ENCODE measurements around the gene ATRNL1. TPM values are rescaled to one million over a fixed set of nuclear protein-coding genes. Genes with fewer than 3 reads are reported as not detected.

The ATRNL1 gene
- total RNA-seq, 2 donors from 2014 or later: 5.1 to 22.9 TPM

DNA sequence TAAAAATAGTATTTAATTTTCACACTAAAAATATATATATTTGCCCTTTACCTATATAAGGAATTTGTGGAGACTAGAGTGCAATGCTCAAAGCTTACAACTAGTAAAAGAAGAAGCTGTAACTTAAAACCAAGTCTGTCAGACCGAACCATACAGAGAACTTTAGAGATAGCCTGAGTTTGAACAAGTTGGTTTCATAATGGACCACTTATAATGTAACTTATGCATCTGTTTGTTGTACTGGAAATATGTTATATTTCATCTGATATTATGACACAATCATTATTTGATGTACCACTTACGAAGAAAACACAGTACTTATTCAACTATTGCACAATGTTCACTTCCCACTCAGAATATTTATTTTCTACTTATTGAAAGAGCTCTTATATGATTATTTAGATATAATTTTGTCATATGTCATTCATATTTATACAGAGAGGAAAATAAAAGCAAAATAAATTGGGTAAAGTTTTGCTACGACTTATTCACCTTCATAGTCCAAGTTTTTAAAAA is 462.8 kb downstream of the ATRNL1 start:
- Histone ChIP-seq H3K27me3 (replicated peaks; ENCODE audit: insufficient read depth) (no peaks in the 10 kb centered on the region), H3K36me3 (no peaks in the 10 kb centered on the region), H3K9me3 (no peaks in the 10 kb centered on the region), H3K4me1 (replicated peaks) (no peaks in the 10 kb centered on the region), H3K27ac (no peak overlapping the region), H3K4me3 (no peak overlapping the region)
- 57% methylated on average over 3 of the region's 3 CpGs for WGBS
- no peak for DNase-seq (ENCODE audit: low spot score)
- intact Hi-C loops (cut with DNase I): no loop called here
- TF ChIP-seq POLR2A (IDR thresholded peaks at IDR 0.05) (no peak), POLR2AphosphoS5 (IDR thresholded peaks at IDR 0.05) (no peak), CTCF (IDR thresholded peaks at IDR 0.05) (no peak)

- DNase-seq (ENCODE audit: low spot score): no peak
- no peaks in the 10 kb centered on the region for H3K9me3 ChIP-seq
- H3K27me3 ChIP-seq (replicated peaks; ENCODE audit: insufficient read depth): no peaks in the 10 kb centered on the region
- H3K4me3 ChIP-seq: no peak overlapping the region
- H3K36me3 ChIP-seq: no peaks in the 10 kb centered on the region
- intact Hi-C loops (cut with DNase I): no loop called here
- 63% methylated on average over 3 of the region's 3 CpGs for WGBS
- H3K27ac ChIP-seq: no peak overlapping the region
- no peak for TF ChIP-seq POLR2AphosphoS5 (IDR thresholded peaks at IDR 0.05)
- TF ChIP-seq POLR2A (IDR thresholded peaks at IDR 0.05): no peak
- TF ChIP-seq CTCF (IDR thresholded peaks at IDR 0.05): no peak
- H3K4me1 ChIP-seq (replicated peaks): no peaks in the 10 kb centered on the region
Measured at GRCh38 chr10:115558252-115558651, 465.1 kb downstream of the ATRNL1 start.

DNA sequence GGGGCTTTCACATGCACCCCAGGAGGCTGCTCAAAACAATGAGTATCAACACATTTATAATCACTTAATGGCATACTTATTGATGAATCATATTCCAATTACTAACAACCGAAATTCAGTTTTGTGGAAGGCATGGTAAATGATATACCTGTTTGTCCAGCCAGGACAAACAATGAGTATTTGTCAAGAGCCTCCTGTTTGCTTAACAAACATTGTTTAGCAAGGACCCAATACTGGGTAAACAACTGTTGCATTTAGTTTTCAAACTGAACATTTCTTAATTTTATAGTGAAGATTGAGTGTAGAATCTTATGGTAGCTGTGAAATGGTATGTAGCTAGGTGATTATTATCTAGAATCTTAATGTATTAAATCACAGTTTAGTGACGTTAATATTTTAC is 473.7 kb downstream of the ATRNL1 start:
- no peak overlapping the region for H3K27ac ChIP-seq
- WGBS: 36% methylated on average over 2 of the region's 2 CpGs
- H3K27me3 ChIP-seq (replicated peaks; ENCODE audit: insufficient read depth): no peaks in the 10 kb centered on the region
- H3K4me3 ChIP-seq: no peak overlapping the region
- TF ChIP-seq CTCF (IDR thresholded peaks at IDR 0.05) (no peak), POLR2AphosphoS5 (IDR thresholded peaks at IDR 0.05) (peak; percentile 32)
- DNase-seq (ENCODE audit: low spot score): no peak
- H3K36me3 ChIP-seq: no peaks in the 10 kb centered on the region
- H3K9me3 ChIP-seq: no peaks in the 10 kb centered on the region
- intact Hi-C loops (cut with DNase I): no loop called here
- no peaks in the 10 kb centered on the region for H3K4me1 ChIP-seq (replicated peaks)

- WGBS: 63% methylated on average over 7 of the region's 7 CpGs
- Histone ChIP-seq H3K4me1 (replicated peaks) (no peaks in the 10 kb centered on the region), H3K9me3 (no peaks in the 10 kb centered on the region), H3K4me3 (no peak overlapping the region), H3K27ac (no peak overlapping the region), H3K27me3 (replicated peaks; ENCODE audit: insufficient read depth) (no peaks in the 10 kb centered on the region), H3K36me3 (no peaks in the 10 kb centered on the region)
- no peak for TF ChIP-seq POLR2AphosphoS5 (IDR thresholded peaks at IDR 0.05)
- no peak for TF ChIP-seq CTCF (IDR thresholded peaks at IDR 0.05)
- no peak for TF ChIP-seq POLR2A (IDR thresholded peaks at IDR 0.05)
- DNase-seq (ENCODE audit: low spot score): no peak
- intact Hi-C loops (cut with DNase I): no loop called here
Measured at GRCh38 chr10:115572740-115573455, 479.7 kb downstream of the ATRNL1 start.

GRCh38 chr10:115580239-115580638 is 487.1 kb downstream of the ATRNL1 start:
- Histone ChIP-seq H3K27ac (no peak overlapping the region), H3K4me1 (replicated peaks) (no peaks in the 10 kb centered on the region), H3K27me3 (replicated peaks; ENCODE audit: insufficient read depth) (no peaks in the 10 kb centered on the region), H3K9me3 (no peaks in the 10 kb centered on the region), H3K4me3 (no peak overlapping the region), H3K36me3 (no peaks in the 10 kb centered on the region)
- no peak for TF ChIP-seq CTCF (IDR thresholded peaks at IDR 0.05)
- no peak for TF ChIP-seq POLR2A (IDR thresholded peaks at IDR 0.05)
- no peak for TF ChIP-seq POLR2AphosphoS5 (IDR thresholded peaks at IDR 0.05)
- intact Hi-C loops (cut with DNase I): no loop called here
- no peak for DNase-seq (ENCODE audit: low spot score)
- WGBS: 97% methylated on average over 1 of the region's 1 CpG

Measured in prostate gland (tissue), 2 donors.